Body of pancreas (tissue), 4 donors: ENCODE results near the gene TRMT61A. TPM values are rescaled to one million over a fixed set of nuclear protein-coding genes. Genes with fewer than 3 reads are reported as not detected.

Experiments used
- ATAC-seq: fragments of 150-250 bp; one replicate; pipeline ENCODE4 v1.9.1; 2016
- DNase-seq, 4 donors: peaks; one replicate each; pipeline ENCODE4 v3.0.0-alpha.2; 2019
- H3K27ac ChIP-seq, 4 donors: fragments of 200-600 bp; sonication (generic); 1 replicate in 3 of 4; 2 replicates in 1 of 4; pipeline versions ENCODE4 v1.5.1 to v1.6.1; 2016 to 2019; ENCODE audit warnings: mild to moderate bottlenecking in 1 of 4, mixed read lengths in 1 of 4, moderate library complexity in 1 of 4
- H3K27me3 ChIP-seq, 2 donors: fragments of 200-600 bp; sonication (generic); one replicate each; pipeline ENCODE4 v1.6.0; 2016; ENCODE audit warnings: mild to moderate bottlenecking in 1 of 2
- H3K36me3 ChIP-seq, 2 donors: fragments of 200-600 bp; sonication (generic); replicated peaks in 1 of 2; 2 replicates each; pipeline ENCODE4 v1.5.1; 2016; ENCODE audit warnings: low read depth in 2 of 2; ENCODE audit not compliant: insufficient read depth in 1 of 2
- H3K4me1 ChIP-seq: fragments of 200-600 bp; sonication (generic); one replicate; pipeline ENCODE4 v1.6.0; 2016
- H3K4me3 ChIP-seq, 2 donors: fragments of 200-600 bp; sonication (generic); 1 replicate in 1 of 2; 2 replicates in 1 of 2; pipeline ENCODE4 v1.5.1; 2016 to 2019
- H3K9me3 ChIP-seq, 3 donors: fragments of 200-600 bp; sonication (generic); 1 replicate in 2 of 3; 2 replicates in 1 of 3; pipeline ENCODE4 v1.5.1; 2016
- POLR2A ChIP-seq, 3 donors: fragments of 450-650 bp; IDR thresholded peaks; one replicate each; pipeline ENCODE4 v1.6.1; 2016; ENCODE audit warnings: antibody characterized with exemption in 3 of 3, mild to moderate bottlenecking in 2 of 3
- WGBS, 2 donors: methylation state at CpG; one replicate each; pipeline ENCODE4 v1.1.5; 2017; 5-methylcytosine and 5-hydroxymethylcytosine counted together
- intact Hi-C: fragments of 100-400 bp; cut with DNase I; formaldehyde crosslinking; loops from one replicate; pipeline ENCODE4 v1.15.1; 2023
- total RNA-seq, 2 donors: library from RNA; depleted of rRNA; stranded (reverse); fragments of >200 nt; gene quantifications; one replicate each; pipeline ENCODE4 v1.1.0, GENCODE V29; 2016
- TF ChIP-seq, protein P1 (sequence below), 7 experiments: fragments of 450-650 bp in 4 of 7; fragments of 200-600 bp in 3 of 7; sonication (generic) in 3 of 7; IDR thresholded peaks; one replicate each; pipeline ENCODE4 v1.5.1; 2016 to 2019; ENCODE audit warnings: antibody characterized with exemption in 7 of 7

Gene TRMT61A
- total RNA-seq, 2 donors from 2014 or later = 7.9 to 10.4 TPM

DNA sequence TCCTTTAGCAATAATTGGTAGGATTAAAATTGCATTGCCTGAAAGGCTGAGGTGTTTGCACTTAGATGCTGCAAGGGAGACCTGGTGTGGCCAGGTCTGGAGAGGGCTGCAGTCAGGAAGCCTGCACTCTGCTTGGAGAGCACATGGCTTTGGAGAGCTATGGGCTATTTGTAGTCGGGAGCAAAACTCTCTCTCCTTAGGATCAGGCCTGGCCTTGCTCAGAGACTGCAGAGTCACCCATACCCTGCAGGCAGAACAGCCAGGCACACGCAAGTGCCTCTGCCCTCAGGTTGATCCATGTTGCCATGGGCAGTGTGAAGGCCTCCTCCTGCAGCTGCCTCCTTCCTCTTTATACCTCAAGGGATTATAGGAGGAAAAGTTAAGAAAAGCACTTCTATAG lies 33.1 kb upstream of the TRMT61A start:
- H3K27ac ChIP-seq = no peak overlapping the region
- ATAC-seq (no peak), DNase-seq (no peak)
- H3K4me1 ChIP-seq = peaks cover 11% of the 10 kb centered on the region
- no peaks in the 10 kb centered on the region for H3K9me3 ChIP-seq
- H3K27me3 ChIP-seq = no peaks in the 10 kb centered on the region
- TF ChIP-seq, protein P1, sequence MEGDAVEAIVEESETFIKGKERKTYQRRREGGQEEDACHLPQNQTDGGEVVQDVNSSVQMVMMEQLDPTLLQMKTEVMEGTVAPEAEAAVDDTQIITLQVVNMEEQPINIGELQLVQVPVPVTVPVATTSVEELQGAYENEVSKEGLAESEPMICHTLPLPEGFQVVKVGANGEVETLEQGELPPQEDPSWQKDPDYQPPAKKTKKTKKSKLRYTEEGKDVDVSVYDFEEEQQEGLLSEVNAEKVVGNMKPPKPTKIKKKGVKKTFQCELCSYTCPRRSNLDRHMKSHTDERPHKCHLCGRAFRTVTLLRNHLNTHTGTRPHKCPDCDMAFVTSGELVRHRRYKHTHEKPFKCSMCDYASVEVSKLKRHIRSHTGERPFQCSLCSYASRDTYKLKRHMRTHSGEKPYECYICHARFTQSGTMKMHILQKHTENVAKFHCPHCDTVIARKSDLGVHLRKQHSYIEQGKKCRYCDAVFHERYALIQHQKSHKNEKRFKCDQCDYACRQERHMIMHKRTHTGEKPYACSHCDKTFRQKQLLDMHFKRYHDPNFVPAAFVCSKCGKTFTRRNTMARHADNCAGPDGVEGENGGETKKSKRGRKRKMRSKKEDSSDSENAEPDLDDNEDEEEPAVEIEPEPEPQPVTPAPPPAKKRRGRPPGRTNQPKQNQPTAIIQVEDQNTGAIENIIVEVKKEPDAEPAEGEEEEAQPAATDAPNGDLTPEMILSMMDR (IDR thresholded peaks at IDR 0.05) = no peak
- no peak for TF ChIP-seq POLR2A (IDR thresholded peaks at IDR 0.05)
- WGBS, 2 donors = 69% methylated on average over 2 of the region's 2 CpGs; no CpG with 5 or more reads in 1 of the 2 donors
- peaks cover 0 to 20% of the 10 kb centered on the region in 2 donors for H3K36me3 ChIP-seq
- intact Hi-C loops = no loop called here
- no peak overlapping the region for H3K4me3 ChIP-seq

DNA sequence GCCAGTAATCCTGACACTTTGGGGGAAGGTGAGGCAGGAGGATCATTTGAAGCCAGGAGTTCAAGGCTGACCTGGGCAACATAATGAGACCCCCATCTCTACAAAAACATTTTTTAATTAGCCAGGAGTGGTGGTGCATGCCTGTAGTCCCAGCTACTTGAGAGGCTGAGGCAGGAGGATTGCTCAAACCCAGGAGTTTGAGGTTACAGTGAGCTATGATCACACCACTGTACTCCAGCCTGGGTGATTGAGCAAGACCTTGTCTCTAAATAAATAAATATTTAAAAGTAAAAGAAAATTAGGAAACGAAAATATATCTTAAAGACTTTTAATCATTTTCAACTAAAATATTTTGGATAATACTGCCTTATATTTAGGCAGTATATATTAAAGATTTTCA lies 32.2 kb upstream of the TRMT61A start:
- TF ChIP-seq, protein P1 (IDR thresholded peaks at IDR 0.05) = no peak
- no peak for TF ChIP-seq POLR2A (IDR thresholded peaks at IDR 0.05)
- no peak for DNase-seq
- H3K9me3 ChIP-seq = no peaks in the 10 kb centered on the region
- no peak overlapping the region for H3K27ac ChIP-seq
- H3K36me3 ChIP-seq = peaks cover 0 to 21% of the 10 kb centered on the region in 2 donors
- no peak for ATAC-seq
- H3K4me3 ChIP-seq = no peak overlapping the region
- WGBS, 2 donors = 0% methylated on average over 1 of the region's 1 CpG
- peaks cover 11% of the 10 kb centered on the region for H3K4me1 ChIP-seq
- no peaks in the 10 kb centered on the region for H3K27me3 ChIP-seq
- intact Hi-C loops = no loop called here

DNA sequence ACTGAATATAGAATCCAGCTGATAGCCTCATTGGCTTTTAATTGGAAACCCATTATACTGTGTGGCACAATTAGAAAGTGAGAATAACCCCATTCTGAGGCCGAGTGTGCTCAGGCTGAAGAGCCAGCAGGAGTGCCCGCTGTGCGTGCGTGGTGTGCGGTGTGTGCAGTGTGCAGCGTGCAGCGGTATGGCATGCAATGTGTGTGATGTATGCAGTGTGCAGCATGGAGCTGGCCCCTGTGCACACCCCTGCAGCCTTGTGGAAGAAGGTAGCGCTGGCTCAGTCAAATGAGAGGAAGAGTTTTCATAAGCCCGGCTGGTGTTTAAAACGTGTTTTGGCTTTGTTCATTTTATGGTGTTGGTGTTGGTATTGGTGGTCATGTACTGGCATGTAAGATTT lies 29.3 kb upstream of the TRMT61A start:
- Histone ChIP-seq H3K27me3 (no peaks in the 10 kb centered on the region), H3K4me3 (no peak overlapping the region), H3K4me1 (peaks cover 11% of the 10 kb centered on the region), H3K27ac (no peak overlapping the region), H3K36me3 (peaks cover 0 to 34% of the 10 kb centered on the region in 2 donors), H3K9me3 (no peaks in the 10 kb centered on the region)
- intact Hi-C loops = no loop called here
- TF ChIP-seq POLR2A (IDR thresholded peaks at IDR 0.05) = no peak
- TF ChIP-seq, protein P1 (IDR thresholded peaks at IDR 0.05) = no peak
- ATAC-seq = peak; percentile 6
- DNase-seq = no peak
- 53 to 70% methylated on average over 10 of the region's 10 CpGs for WGBS, 2 donors

DNA sequence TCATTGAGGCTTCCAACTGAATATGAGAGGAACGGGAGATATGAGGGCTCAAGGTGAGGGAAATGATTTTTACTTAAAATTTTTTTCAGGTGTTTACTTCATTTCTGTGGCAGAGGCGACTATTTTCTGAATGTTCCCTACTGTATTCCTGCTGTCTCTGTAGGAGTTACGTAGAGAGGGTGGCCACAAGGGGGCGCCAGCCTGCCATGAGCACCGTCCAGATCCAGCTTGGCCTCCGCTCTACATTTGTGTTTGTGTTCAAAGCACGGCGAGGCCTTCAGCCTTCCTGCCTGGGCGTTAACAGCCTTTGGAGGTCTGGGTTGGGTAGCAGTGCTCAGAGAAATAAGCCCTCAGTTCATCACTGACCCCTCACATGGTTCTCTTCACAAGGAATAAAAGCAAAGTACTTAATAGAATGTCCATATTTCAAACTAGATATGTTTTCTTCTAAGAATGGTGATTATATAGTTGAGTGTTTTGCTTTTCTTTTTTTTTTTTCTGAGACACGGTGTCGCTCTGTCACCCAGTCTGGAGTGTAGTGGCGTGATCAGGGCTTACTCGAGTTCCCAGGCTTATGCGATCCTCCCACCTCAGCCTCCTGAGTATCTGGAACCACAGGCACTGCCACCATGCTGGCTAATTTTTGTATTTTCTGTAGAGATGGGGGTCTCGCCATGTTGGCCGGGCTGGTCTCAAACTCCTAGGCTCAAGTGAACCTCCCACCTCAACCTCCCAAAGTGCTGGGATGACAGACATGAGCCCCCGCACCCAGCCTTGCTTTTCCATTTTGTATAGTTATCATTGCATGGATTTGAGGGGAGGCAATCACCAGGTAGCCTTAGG lies 28.6 kb upstream of the TRMT61A start:
- Histone ChIP-seq H3K9me3 (no peaks in the 10 kb centered on the region), H3K36me3 (peaks cover 0 to 32% of the 10 kb centered on the region in 2 donors), H3K4me3 (no peak overlapping the region), H3K27me3 (no peaks in the 10 kb centered on the region), H3K4me1 (peaks cover 11% of the 10 kb centered on the region), H3K27ac (peak overlapping the region in 1 of 4 donors; percentile 3)
- TF ChIP-seq, protein P1 (IDR thresholded peaks at IDR 0.05) = peak; percentile 77 to 93 (median 83)
- no peak for TF ChIP-seq POLR2A (IDR thresholded peaks at IDR 0.05)
- WGBS, 2 donors = 35 to 36% methylated on average over 17 of the region's 17 CpGs
- intact Hi-C loops = no loop called here
- ATAC-seq (peak; percentile 90), DNase-seq (peak; percentile 89 to 95 (median 91))
